Astrocyte of the cerebellum (primary cell): ENCODE measurements around the gene TRIM29.

Source experiments
- DNase-seq: peaks from one replicate; pipeline ENCODE4 v3.0.0-alpha.2; 2011; ENCODE audit warnings: low read depth
- H3K4me3 ChIP-seq: 2 replicates; pipeline ENCODE4 v1.5.1; 2011; ENCODE audit warnings: mild to moderate bottlenecking, low read depth, low read length, moderate library complexity
- in situ Hi-C: cut with HindIII; loops from 2 replicates; pipeline ENCODE4 v1.10.0; 2017; ENCODE audit warnings: low sequenced_read_pairs
- TF ChIP-seq, protein P1 (sequence below): IDR thresholded peaks from 2 replicates; pipeline ENCODE4 v1.5.1; 2012; ENCODE audit warnings: low read length, low read depth, moderate library complexity, mild to moderate bottlenecking; ENCODE audit errors: missing control alignments

The TRIM29 gene

DNA sequence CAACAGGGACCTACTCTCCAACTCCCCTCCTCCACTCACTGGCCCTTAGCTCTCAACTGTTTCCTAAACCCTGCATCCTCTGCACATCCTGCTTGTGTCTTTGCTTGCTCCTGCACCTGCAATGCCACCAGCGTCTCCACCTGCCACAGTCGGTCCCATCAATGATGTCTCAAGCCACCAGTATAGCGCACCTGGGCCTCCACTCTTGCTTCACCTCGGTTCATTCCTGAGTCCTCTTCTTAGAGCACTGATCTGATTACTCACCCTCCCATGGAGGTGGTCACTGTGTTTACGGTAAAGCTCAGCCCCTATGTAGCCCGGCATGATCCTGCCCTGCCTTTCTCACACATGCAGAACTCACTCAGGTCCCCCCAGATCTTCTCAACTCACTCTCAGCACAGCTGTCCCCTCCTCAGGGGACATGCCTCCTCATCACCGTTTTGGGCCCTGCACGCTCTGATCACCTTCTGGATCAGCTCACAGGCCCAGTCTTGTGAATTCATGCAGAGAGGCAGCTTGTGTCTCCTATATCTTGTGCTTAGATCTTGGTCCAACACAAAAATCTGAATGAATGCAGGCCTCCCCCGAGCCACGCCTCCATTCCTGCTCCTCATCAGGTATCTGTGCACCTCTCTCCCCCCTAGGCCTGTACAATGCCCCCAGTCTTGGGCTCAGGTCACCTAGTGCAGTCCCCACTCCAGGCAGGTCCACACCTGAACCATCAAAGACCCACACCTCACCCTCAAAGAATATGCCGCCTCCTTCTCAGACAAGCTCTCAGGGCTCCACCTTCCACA lies 31.4 kb downstream of the TRIM29 start:
- in situ Hi-C loops: no loop called here
- TF ChIP-seq, protein P1, sequence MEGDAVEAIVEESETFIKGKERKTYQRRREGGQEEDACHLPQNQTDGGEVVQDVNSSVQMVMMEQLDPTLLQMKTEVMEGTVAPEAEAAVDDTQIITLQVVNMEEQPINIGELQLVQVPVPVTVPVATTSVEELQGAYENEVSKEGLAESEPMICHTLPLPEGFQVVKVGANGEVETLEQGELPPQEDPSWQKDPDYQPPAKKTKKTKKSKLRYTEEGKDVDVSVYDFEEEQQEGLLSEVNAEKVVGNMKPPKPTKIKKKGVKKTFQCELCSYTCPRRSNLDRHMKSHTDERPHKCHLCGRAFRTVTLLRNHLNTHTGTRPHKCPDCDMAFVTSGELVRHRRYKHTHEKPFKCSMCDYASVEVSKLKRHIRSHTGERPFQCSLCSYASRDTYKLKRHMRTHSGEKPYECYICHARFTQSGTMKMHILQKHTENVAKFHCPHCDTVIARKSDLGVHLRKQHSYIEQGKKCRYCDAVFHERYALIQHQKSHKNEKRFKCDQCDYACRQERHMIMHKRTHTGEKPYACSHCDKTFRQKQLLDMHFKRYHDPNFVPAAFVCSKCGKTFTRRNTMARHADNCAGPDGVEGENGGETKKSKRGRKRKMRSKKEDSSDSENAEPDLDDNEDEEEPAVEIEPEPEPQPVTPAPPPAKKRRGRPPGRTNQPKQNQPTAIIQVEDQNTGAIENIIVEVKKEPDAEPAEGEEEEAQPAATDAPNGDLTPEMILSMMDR: no peak
- H3K4me3 ChIP-seq: no peak overlapping the region

DNA sequence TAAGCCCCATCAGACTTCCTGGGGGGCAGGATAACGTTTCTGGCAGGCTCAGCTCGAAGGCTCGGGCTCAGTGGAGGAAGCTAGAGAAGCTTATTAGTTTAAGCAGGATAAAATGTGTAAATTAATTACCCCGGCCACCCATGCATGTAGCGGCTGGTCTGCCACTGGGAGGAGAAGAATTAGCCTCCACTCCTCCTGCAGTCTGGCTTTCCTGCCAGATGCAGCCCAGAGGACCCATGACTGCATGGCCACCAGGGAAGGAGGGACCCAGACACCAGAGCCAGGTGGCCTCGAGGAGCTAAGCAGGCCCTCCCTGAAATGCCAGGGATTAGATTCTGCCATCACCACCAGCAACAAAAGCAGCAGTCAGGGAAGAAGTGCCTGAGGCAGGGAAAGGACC lies 32.3 kb downstream of the TRIM29 start:
- TF ChIP-seq, protein P1: no peak
- DNase-seq: no peak
- in situ Hi-C loops: no loop called here
- H3K4me3 ChIP-seq: no peak overlapping the region

More for the DNA sequence above, 31.4 kb downstream of the TRIM29 start:
- no peak for DNase-seq

DNA sequence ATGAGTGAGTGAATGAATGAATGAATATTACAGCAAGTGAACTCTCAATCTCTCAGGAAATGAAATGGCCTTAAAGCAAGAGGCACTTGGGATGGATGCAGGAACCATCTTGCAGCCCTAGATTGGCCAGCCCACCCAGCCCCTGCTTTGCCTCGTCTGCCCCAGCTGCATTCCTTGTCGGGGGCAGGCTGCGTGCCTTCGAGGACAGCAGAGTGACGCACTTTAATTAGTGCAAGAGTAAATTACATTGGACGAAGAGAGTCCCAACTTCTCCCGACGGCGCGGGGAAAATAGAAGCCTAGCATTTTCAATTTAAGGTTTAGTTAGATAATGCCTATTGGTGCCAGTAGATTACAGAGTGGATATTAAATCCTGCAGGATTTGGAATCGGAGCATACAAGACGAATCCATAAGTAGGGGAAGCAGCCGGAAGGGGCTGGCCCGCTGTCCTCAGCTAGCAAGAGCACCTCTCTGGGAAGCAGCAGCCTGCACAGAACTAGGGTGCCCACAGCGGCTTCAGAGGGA lies 33.8 kb downstream of the TRIM29 start:
- TF ChIP-seq, protein P1: no peak
- in situ Hi-C loops: no loop called here
- H3K4me3 ChIP-seq: no peak overlapping the region
- no peak for DNase-seq

DNA sequence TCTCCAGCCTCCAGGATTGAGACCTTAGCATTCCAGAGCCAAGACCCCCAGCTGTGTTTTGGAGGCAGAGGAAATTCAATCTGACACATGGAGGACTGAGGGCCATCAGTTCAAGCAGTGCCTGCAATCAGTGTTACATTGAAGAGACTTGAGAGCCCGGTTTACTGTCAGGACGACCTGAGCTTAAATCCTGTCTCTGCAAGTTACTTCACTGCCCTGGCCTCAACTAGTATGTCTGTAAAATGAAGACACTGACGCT lies 35.1 kb downstream of the TRIM29 start:
- in situ Hi-C loops: no loop called here
- no peak overlapping the region for H3K4me3 ChIP-seq
- TF ChIP-seq, protein P1: no peak
- no peak for DNase-seq

DNA sequence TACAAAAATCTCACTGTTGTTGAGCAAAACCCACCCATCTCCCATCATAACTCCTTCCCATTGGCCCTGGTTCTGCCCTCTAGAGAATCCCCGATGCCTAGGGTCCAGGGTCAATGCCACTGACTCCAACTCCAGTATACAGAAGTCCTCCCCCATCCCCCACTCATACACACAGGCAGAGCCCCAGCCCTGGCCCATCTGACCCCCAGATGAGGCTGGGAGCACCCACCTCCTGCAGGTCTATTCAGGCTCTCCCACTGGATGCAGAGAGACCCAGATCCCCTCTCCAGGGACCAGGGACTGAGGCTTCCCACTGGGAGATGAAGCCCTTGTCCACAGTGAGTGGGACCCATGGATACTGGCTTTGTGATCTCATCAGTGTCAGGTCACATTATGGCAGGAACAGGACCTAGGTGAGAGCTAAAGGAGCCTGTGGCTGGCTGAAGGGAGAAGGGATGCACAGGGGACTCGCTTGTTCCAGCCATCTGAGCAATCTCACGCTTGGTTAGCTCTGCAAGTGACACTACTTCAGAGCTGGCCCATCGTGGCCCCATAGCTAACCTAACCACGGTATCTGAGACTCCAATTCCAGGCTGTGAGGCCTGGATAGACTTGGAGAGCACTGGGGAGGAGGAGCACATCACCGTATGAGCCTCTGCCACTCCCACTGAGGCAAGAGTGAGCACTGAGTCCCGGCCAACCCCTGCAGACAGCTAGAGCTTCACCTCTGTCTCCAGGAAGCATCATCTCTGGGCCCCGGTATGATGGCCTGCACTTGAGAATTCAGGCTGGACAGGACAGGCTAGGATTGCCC lies 35.7 kb downstream of the TRIM29 start:
- no peak overlapping the region for H3K4me3 ChIP-seq
- in situ Hi-C loops: no loop called here
- DNase-seq: no peak
- TF ChIP-seq, protein P1: no peak

DNA sequence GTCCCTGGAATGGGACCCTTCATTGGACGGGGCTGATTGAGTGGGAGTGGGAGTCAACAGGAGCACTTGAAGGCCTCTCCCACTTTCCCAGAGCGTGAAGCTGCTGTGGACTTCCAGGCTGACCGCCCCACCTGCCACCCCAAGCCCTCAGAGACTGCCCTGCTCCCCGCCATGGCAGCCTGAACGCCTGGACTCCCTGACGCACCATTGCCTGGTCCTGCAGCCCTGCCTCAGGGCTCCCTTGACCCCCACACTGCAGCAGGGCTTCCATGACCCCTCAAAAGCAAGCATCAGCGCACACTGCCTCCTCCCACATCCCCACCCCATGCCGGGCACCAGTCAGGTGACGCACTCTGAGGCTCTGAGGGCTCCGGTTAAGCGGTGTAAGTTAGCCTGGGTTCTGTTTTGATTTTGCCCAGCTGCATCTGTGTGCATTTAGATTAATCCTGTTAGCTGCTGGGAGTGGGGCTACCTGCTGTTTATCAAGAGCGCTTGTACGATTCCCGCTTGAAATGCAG lies 39.4 kb downstream of the TRIM29 start:
- H3K4me3 ChIP-seq: no peak overlapping the region
- no peak for DNase-seq
- in situ Hi-C loops: no loop called here
- TF ChIP-seq, protein P1: no peak
